Spinal cord (tissue), 10 donors: Measurements from ENCODE around the gene DDX54. TPM values are rescaled to one million over a fixed set of nuclear protein-coding genes. Genes with fewer than 3 reads are reported as not detected.

Experiments used
- DNase-seq, 6 donors: peaks; one replicate each; pipeline versions ENCODE4 v3.0.0 to v3.0.0-alpha.2; 2013 to 2015; ENCODE audit warnings: low spot score in 6 of 6, low read depth in 4 of 6
- H3K27ac ChIP-seq: one replicate; pipeline ENCODE4 v1.5.1; 2013; ENCODE audit warnings: low read depth, low read length, control low read depth
- H3K27me3 ChIP-seq: one replicate; pipeline ENCODE4 v1.6.1; 2013; ENCODE audit warnings: low read length; ENCODE audit not compliant: control insufficient read depth, insufficient read depth
- H3K36me3 ChIP-seq: one replicate; pipeline ENCODE4 v1.6.1; 2013; ENCODE audit warnings: low read length; ENCODE audit not compliant: control insufficient read depth, insufficient read depth
- H3K4me1 ChIP-seq: one replicate; pipeline ENCODE4 v1.6.1; 2013; ENCODE audit warnings: low read length; ENCODE audit not compliant: control insufficient read depth, insufficient read depth
- H3K4me3 ChIP-seq: one replicate; pipeline ENCODE4 v1.5.1; 2013; ENCODE audit warnings: low read depth, low read length, control low read depth
- H3K9me3 ChIP-seq: one replicate; pipeline ENCODE4 v1.6.1; 2013; ENCODE audit warnings: low read length; ENCODE audit not compliant: control insufficient read depth, insufficient read depth
- WGBS: methylation state at CpG from one replicate; pipeline ENCODE4 v1.1.5; 2013; ENCODE audit warnings: missing lambda C conversion rate; ENCODE audit not compliant: insufficient coverage; 5-methylcytosine and 5-hydroxymethylcytosine counted together
- polyA plus RNA-seq, 2 donors: library from polyadenylated mRNA; unstranded; fragments of 120-200 nt; gene quantifications; one replicate each; pipeline ENCODE4 v1.2.1, GENCODE V29; 2013; ENCODE audit not compliant: insufficient read length in 2 of 2
- total RNA-seq, 2 donors: library from RNA; depleted of rRNA in 1 of 2; stranded (reverse); fragments of 120-200 nt in 1 of 2; fragments of >200 nt in 1 of 2; gene quantifications; one replicate each; pipeline versions ENCODE4 v1.2.3 to v1.2.4, GENCODE V29; 2013 to 2014
- donor health status: healthy.

Gene DDX54
- total and polyA plus RNA-seq, 4 donors, result 14.0 to 67.1 (median 42.7) TPM

DNA sequence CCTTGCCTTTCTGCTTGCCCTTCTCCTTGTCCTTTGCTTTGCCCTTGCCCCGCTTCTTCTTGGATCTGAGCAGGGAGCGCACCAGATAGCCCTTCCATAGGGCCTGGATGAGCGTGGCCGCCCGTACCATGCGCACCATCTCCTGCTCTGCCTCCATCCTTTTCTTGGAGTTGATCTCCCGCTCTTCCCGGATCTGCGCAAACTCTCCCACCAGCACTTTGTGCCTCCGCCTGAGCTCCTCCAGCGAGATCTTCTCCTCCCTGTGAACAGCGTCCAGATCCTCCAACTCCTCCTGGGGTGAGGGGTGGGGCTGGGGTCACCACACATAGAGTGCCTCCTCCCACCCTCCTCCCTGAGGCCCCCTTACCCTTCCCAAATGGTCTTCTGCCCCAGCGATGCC, 10.3 kb upstream of the DDX54 start:
- 93% methylated on average over 10 of the region's 13 CpGs for WGBS
- DNase-seq, result no peak
- Histone ChIP-seq H3K27me3 (no peaks in the 10 kb centered on the region), H3K36me3 (peaks cover 28% of the 10 kb centered on the region), H3K4me1 (peaks cover 11% of the 10 kb centered on the region), H3K9me3 (no peaks in the 10 kb centered on the region), H3K27ac (no peak overlapping the region), H3K4me3 (no peak overlapping the region)

DNA sequence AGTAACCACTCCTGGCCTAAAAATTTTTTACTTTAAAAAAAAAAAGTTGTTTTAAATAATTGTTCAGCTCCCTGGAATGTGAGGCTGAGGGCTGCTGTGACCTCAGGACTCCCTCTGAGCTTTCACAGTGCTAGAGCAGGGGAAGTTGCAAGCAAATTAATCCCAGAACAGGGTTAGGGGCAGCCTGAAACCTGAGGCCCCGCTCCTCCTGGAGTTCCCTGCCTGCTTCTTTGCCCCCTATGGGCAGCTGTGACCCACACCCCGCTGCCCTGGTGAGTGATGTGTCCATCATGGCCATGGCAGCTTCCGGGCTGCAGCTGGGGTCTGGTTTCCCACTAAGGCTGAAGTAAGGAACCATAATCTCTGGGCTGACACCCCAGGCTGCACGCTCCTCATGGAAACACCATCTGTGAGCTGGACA, 9.7 kb upstream of the DDX54 start:
- Histone ChIP-seq H3K9me3 (no peaks in the 10 kb centered on the region), H3K27me3 (no peaks in the 10 kb centered on the region), H3K4me3 (no peak overlapping the region), H3K27ac (no peak overlapping the region), H3K36me3 (peaks cover 27% of the 10 kb centered on the region), H3K4me1 (peaks cover 11% of the 10 kb centered on the region)
- no peak for DNase-seq
- 72% methylated on average over 4 of the region's 4 CpGs for WGBS

DNA sequence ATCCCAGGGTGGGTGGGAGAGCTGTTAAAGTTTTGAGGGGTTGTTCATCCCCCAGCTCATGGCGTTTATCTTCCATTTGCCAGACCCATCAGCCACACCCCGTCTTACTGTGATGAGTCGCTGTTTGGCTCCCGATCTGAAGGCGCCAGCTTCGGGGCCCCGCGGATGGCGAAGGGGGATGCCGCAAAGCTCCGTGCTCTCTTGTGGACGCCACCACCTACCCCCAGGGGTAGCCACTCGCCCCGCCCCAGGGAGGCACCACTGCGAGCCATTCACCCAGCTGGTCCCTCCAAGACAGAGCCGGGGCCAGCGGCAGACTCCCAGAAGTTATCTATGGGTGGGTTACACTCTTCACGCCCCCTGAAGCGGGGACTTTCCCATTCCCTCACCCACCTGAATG, 5.9 kb upstream of the DDX54 start:
- no peak for DNase-seq
- Histone ChIP-seq H3K4me1 (peaks cover 19% of the 10 kb centered on the region), H3K36me3 (peaks cover 41% of the 10 kb centered on the region), H3K9me3 (no peaks in the 10 kb centered on the region), H3K27me3 (no peaks in the 10 kb centered on the region), H3K4me3 (no peak overlapping the region), H3K27ac (no peak overlapping the region)
- WGBS, result 91% methylated on average over 17 of the region's 19 CpGs

DNA sequence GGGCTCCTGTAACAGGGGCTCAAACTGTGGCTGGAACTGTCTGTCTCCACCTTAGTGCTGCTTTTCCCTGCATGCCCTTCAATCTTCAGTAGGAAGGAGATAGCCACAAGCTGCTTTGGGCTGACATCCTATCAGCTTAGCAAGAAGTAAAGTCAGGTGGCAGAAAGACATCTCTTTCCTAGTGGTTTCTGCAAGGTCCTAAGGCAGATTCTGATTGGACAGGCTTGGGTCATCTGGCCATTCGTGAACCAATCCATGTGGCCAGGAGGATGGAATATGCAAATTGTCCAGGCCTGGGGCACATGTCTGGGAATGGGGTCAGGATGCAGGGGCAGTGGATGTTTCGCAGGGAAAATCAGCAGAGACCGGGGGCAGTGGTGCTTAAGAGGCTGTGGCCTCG, 5.5 kb upstream of the DDX54 start:
- no peaks in the 10 kb centered on the region for H3K27me3 ChIP-seq
- peak in 1 of 6 donors; percentile 45 for DNase-seq
- 89% methylated on average over 4 of the region's 4 CpGs for WGBS
- no peak overlapping the region for H3K4me3 ChIP-seq
- H3K27ac ChIP-seq, result no peak overlapping the region
- peaks cover 23% of the 10 kb centered on the region for H3K4me1 ChIP-seq
- H3K36me3 ChIP-seq, result peaks cover 41% of the 10 kb centered on the region
- no peaks in the 10 kb centered on the region for H3K9me3 ChIP-seq

DNA sequence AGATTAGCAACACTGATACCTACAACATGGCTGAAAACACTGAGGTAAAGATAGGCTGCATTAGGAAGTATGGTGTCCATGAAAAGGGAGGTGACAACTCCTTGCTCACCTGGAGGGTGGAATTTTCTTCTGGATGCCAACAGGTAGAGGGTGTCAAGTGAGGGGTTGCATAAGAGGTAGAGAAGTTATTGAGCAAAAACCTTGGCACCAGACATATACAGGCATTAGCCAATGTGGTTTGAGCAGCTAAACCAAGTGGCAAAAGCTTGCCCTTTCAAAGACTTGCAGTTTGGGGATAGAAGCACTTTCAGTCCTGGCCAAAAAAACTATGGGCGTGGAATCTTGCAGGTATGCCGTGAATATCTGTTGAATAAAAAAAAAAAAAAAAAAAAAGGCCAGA, 4.1 kb upstream of the DDX54 start:
- H3K36me3 ChIP-seq, result peaks cover 41% of the 10 kb centered on the region
- no peak overlapping the region for H3K4me3 ChIP-seq
- no peaks in the 10 kb centered on the region for H3K9me3 ChIP-seq
- no peak for DNase-seq
- H3K27me3 ChIP-seq, result no peaks in the 10 kb centered on the region
- no peak overlapping the region for H3K27ac ChIP-seq
- H3K4me1 ChIP-seq, result peaks cover 28% of the 10 kb centered on the region
- WGBS, result 100% methylated on average over 2 of the region's 2 CpGs

DNA sequence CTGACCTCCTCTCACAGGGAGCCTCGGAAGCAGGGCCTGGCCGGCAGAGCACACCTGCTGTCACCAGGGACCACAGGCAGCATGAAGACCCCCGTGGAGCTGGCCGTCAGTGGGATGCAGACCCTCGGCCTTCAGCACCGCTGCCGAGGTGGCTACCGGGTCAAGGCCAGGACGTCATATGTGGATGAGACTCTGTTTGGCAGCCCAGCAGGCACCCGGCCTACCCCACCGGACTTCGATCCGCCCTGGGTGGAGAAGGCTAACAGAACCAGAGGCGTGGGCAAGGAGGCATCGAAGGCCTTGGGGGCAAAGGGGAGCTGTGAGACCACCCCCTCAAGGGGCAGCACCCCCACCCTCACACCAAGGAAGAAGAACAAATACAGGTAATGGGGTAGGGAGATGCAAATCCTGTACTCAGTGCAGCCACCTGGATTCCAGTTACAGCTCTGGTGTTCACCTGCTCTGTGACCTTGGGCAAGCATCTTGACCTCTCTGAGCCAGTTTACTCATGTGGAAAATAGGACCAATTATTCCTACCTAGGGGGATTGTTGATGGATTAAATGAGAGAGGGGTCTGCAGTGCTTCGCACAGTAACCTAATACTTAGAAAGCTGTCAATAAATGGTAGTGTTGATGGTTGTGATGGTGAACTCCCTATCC, 1.5 kb upstream of the DDX54 start:
- no peaks in the 10 kb centered on the region for H3K9me3 ChIP-seq
- H3K4me3 ChIP-seq, result peak overlapping the region; percentile 83
- 85% methylated on average over 9 of the region's 16 CpGs for WGBS
- no peak overlapping the region for H3K27ac ChIP-seq
- no peak for DNase-seq
- no peaks in the 10 kb centered on the region for H3K27me3 ChIP-seq
- H3K36me3 ChIP-seq, result peaks cover 31% of the 10 kb centered on the region
- H3K4me1 ChIP-seq, result peaks cover 26% of the 10 kb centered on the region

DNA sequence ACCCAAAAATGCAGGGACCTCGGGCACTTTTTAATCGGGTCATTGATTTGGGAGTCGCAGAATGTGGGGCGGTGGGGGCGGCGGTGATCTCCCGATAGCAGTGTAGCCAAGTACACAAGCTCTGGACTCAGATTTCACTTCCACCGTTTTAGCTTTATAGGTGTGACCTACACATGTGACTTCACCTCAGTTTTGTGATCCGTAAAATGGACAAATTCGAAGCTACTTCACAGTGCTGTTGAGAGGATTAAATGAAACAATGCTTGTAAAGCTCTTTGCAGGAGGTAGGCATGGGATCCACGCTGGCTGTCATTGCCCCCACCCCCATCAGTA, 721 bp upstream of the DDX54 start:
- DNase-seq, result peak in 2 of 6 donors; percentile 38 to 49
- 2% methylated on average over 8 of the region's 11 CpGs for WGBS
- H3K36me3 ChIP-seq, result peaks cover 24% of the 10 kb centered on the region
- H3K4me3 ChIP-seq, result peak overlapping the region; percentile 83
- H3K27me3 ChIP-seq, result no peaks in the 10 kb centered on the region
- no peaks in the 10 kb centered on the region for H3K9me3 ChIP-seq
- H3K27ac ChIP-seq, result peak overlapping the region; percentile 95
- H3K4me1 ChIP-seq, result peaks cover 26% of the 10 kb centered on the region

DNA sequence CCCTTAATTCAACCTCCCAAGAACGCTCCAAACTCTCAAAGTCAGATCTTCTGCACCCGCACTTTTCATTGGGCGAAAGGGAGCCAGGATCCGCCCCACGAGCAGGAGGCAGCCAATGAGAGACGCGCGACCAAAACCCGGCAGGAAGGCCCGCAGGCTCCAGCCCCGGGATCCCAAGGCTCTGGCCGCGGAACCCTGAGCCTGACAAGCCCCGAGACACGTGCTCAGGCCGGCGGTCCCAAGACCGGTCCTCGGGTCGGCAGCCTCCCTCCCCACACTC, 438 bp downstream of the DDX54 start:
- no peaks in the 10 kb centered on the region for H3K9me3 ChIP-seq
- peak overlapping the region; percentile 83 for H3K4me3 ChIP-seq
- no peaks in the 10 kb centered on the region for H3K27me3 ChIP-seq
- peak overlapping the region; percentile 95 for H3K27ac ChIP-seq
- peaks cover 26% of the 10 kb centered on the region for H3K4me1 ChIP-seq
- peak; percentile 75 to 96 (median 84) for DNase-seq
- WGBS, result 0% methylated on average over 20 of the region's 20 CpGs
- peaks cover 26% of the 10 kb centered on the region for H3K36me3 ChIP-seq

DNA sequence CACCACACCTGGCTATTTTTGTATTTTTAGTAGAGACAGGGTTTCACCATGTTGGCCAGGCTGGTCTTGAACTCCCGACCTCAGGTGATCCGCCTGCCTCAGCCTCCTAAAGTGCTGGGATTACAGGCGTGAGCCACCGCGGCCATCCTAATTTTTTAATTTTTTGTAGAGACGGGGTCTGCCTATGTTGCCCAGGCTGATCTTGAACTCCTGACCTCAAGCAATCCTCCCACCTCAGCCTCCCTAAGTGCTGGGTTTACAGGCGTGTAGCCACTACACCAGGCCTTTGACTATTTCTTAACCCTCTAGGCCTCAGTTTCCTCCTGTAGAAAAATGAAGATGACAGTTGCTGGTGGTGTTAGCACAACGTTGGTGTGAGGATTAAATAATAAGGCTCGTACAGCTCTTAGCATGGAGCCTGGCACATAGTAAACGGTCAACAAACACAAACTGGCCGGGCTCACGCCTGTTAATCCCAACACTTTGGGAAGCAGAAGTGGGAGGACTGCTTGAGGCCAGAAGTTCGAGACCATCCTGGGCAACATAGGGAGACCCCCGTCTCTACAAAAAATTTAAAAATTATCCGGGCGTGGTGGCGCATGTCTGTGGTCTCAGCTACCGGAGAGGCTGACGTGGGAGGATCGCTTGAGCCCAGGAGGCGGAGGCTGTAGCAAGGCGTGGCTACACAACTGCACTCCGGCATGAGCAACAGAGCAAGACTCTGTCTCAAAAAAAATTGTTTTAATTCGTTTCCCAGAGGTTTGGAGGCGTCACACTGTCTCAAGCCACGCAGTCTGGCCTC, 979 bp downstream of the DDX54 start:
- Histone ChIP-seq H3K27me3 (no peaks in the 10 kb centered on the region), H3K9me3 (no peaks in the 10 kb centered on the region), H3K36me3 (peaks cover 29% of the 10 kb centered on the region), H3K27ac (peak overlapping the region; percentile 95), H3K4me1 (peaks cover 26% of the 10 kb centered on the region), H3K4me3 (peak overlapping the region; percentile 83)
- no peak for DNase-seq
- WGBS, result 44% methylated on average over 25 of the region's 26 CpGs

DNA sequence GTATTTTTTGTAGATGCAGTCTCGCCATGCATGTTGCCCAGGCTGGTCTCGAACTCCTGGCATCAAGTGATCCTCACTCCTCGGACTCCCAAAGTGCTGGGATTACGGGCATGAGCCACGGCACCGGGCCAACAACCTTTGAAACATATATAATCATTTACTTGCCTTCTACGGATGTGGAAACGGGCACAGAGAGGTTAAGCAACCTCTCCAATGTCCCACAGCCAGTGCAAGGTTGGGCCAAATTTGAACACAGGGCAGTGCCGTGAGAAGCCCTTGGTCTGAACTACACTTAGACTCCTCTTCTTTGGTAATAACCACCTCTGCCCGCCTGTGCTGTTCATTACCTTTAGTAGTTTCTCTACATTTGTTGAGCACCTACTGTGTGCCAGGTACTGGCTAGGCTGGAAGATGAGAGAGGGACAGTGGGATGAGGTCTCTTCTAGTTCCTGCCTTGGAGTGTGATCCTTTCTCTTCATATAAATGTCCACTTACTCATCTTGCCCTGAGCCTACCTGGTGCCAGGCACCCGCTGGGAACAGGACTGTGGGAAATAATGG, 2.2 kb downstream of the DDX54 start:
- peaks cover 26% of the 10 kb centered on the region for H3K4me1 ChIP-seq
- 97% methylated on average over 8 of the region's 11 CpGs for WGBS
- H3K36me3 ChIP-seq, result peaks cover 36% of the 10 kb centered on the region
- no peak for DNase-seq
- no peaks in the 10 kb centered on the region for H3K9me3 ChIP-seq
- no peaks in the 10 kb centered on the region for H3K27me3 ChIP-seq
- H3K27ac ChIP-seq, result no peak overlapping the region
- H3K4me3 ChIP-seq, result no peak overlapping the region
